Endothelial cell of umbilical vein (primary cell): ENCODE measurements around the gene DSG3.

Experiments
- TF ChIP-seq, protein P1 (sequence below), 2 donors: IDR thresholded peaks; 1 replicate in 1 of 2; 2 replicates in 1 of 2; pipeline ENCODE4 v1.5.1; 2011; ENCODE audit warnings: low read length in 2 of 2, mild to moderate bottlenecking in 2 of 2, moderate library complexity in 2 of 2, control low read depth in 1 of 2, inconsistent platforms in 1 of 2, low read depth in 1 of 2; ENCODE audit not compliant: insufficient read depth in 1 of 2; ENCODE audit errors: extremely low read depth in 1 of 2
- TF ChIP-seq, protein P2 (sequence below): IDR thresholded peaks from 2 replicates; pipeline ENCODE4 v1.6.1; 2011; ENCODE audit not compliant: insufficient read depth, insufficient read length

DNA sequence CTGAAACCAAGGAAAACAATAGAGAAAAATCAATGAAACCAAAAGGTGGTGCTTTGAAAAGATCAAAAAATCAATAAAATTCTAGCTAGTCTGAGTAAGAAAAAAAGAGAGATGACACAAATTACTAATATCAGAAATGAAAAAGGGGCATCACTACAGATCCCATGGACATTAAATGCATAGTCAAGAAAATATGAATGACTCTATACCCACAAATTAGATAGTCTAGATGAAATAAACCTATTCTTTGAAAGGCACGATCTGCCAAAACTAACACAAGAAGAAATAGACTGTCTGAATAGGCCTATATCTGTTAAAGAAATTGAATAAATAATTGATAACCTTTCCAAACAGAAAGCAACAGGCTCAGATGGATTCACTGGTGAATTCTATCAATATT, 15.2 kb upstream of the DSG3 start:
- TF ChIP-seq, protein P1, sequence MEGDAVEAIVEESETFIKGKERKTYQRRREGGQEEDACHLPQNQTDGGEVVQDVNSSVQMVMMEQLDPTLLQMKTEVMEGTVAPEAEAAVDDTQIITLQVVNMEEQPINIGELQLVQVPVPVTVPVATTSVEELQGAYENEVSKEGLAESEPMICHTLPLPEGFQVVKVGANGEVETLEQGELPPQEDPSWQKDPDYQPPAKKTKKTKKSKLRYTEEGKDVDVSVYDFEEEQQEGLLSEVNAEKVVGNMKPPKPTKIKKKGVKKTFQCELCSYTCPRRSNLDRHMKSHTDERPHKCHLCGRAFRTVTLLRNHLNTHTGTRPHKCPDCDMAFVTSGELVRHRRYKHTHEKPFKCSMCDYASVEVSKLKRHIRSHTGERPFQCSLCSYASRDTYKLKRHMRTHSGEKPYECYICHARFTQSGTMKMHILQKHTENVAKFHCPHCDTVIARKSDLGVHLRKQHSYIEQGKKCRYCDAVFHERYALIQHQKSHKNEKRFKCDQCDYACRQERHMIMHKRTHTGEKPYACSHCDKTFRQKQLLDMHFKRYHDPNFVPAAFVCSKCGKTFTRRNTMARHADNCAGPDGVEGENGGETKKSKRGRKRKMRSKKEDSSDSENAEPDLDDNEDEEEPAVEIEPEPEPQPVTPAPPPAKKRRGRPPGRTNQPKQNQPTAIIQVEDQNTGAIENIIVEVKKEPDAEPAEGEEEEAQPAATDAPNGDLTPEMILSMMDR (IDR thresholded peaks at IDR 0.05; ENCODE audit: extremely low read depth in 1 of 2, insufficient read depth in 1 of 2, low read depth in 1 of 2, low read length in 2 of 2), result no peak
- TF ChIP-seq, protein P2, sequence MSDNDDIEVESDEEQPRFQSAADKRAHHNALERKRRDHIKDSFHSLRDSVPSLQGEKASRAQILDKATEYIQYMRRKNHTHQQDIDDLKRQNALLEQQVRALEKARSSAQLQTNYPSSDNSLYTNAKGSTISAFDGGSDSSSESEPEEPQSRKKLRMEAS, result no peak
